GM12878 (cell line): ENCODE results near the gene IRAK3. TPM values are rescaled to one million over a fixed set of nuclear protein-coding genes. Genes with fewer than 3 reads are reported as not detected.
A peak's percentile ranks its signal among the peaks of the same experiment; 100 is the strongest.

Experiments
- ATAC-seq: fragments of 200-7000 bp; cut with Tn5 transposase; 3 replicates; pipeline ENCODE4 v1.9.1; 2020; ENCODE audit warnings: mild to moderate bottlenecking, moderate library complexity
- BruUV-seq: library from RNA; stranded (reverse); fragments of 400-500 nt; replicated peaks from 2 replicates; lab custom pipeline; 2021; lab: Mats Ljungman, UMichigan
- CTCF ChIA-PET: fragments of 300-600 bp; sonication (Branson Sonifier 250); formaldehyde crosslinking; extraction: SDS; loops from one replicate; lab custom pipeline; 2021; ENCODE audit warnings: inconsistent platforms; lab: Yijun Ruan, JAX
- POLR2A ChIA-PET: fragments of 350-600 bp; formaldehyde crosslinking; extraction: SDS; loops from one replicate; lab custom pipeline; 2021; ENCODE audit warnings: inconsistent platforms; lab: Charles Lee
- RAD21 ChIA-PET: fragments of 300-600 bp; sonication (Branson Sonifier 250); formaldehyde crosslinking; loops from one replicate; lab custom pipeline; 2023; ENCODE audit warnings: antibody characterized with exemption; ENCODE audit not compliant: unreplicated experiment; lab: Charles Lee
- SMC1A ChIA-PET: fragments of 300-600 bp; sonication (Branson Sonifier 250); formaldehyde crosslinking; loops from one replicate; lab custom pipeline; 2023; ENCODE audit not compliant: unreplicated experiment, uncharacterized antibody; lab: Charles Lee
- DNase-seq: peaks from one replicate; pipeline ENCODE4 v3.0.0-alpha.2; 2011; ENCODE audit warnings: low read depth, low spot score
- FAIRE-seq: peaks from 3 replicates; lab custom pipeline; 2011; peaks lifted over from hg19 to GRCh38; lab: Jason Lieb, UNC
- H2AFZ ChIP-seq: 2 replicates; pipeline ENCODE4 v1.6.0; 2011; ENCODE audit warnings: low read depth, low read length, control low read depth; ENCODE audit not compliant: control insufficient read depth
- H3K27ac ChIP-seq: 2 replicates; pipeline ENCODE4 v1.5.1; 2011; ENCODE audit warnings: control low read depth; ENCODE audit not compliant: control insufficient read depth, insufficient read depth
- H3K27me3 ChIP-seq, 2 experiments: replicated peaks in 1 of 2; 2 replicates each; pipeline versions ENCODE4 v1.6.0 to v1.6.1; 2011; ENCODE audit warnings: low read length in 1 of 2; ENCODE audit not compliant: control insufficient read depth in 2 of 2, insufficient read depth in 2 of 2
- H3K36me3 ChIP-seq, 2 experiments: 2 replicates each; pipeline ENCODE4 v1.5.1; 2011; ENCODE audit warnings: low read length in 1 of 2; ENCODE audit not compliant: control insufficient read depth in 2 of 2, insufficient read depth in 2 of 2
- H3K4me1 ChIP-seq: 2 replicates; pipeline ENCODE4 v1.6.1; 2011; ENCODE audit warnings: mild to moderate bottlenecking, low read length, moderate library complexity, mixed read lengths; ENCODE audit not compliant: control insufficient read depth, insufficient read depth
- H3K4me2 ChIP-seq: 2 replicates; pipeline ENCODE4 v1.6.0; 2011; ENCODE audit warnings: control low read depth; ENCODE audit not compliant: control insufficient read depth, insufficient read depth
- H3K4me3 ChIP-seq: fragments of 200-600 bp; sonication (generic); 2 replicates; pipeline ENCODE4 v1.5.1; 2016
- H3K79me2 ChIP-seq: 2 replicates; pipeline ENCODE4 v1.6.0; 2011; ENCODE audit warnings: low read length; ENCODE audit not compliant: control insufficient read depth, insufficient read depth
- H3K9ac ChIP-seq: 2 replicates; pipeline ENCODE4 v1.8.0; 2011; ENCODE audit warnings: low read length, control low read depth, mixed read lengths; ENCODE audit not compliant: control insufficient read depth, insufficient read depth
- H3K9me3 ChIP-seq: replicated peaks from 3 replicates; pipeline ENCODE4 v1.5.1; 2011; ENCODE audit warnings: mild to moderate bottlenecking, low read length; ENCODE audit not compliant: control insufficient read depth, insufficient read depth
- H4K20me1 ChIP-seq: 2 replicates; pipeline ENCODE4 v1.6.0; 2011; ENCODE audit not compliant: control insufficient read depth, insufficient read depth
- CHD2 ChIP-seq: IDR thresholded peaks from 2 replicates; pipeline ENCODE4 v1.6.1; 2011; ENCODE audit warnings: low read depth, low read length, improper control_type of control experiment, borderline replicate concordance
- IKZF2 ChIP-seq, 2 experiments: fragments of 450-650 bp; IDR thresholded peaks; 2 replicates each; pipeline ENCODE4 v1.6.1; 2017; ENCODE audit warnings: mild to moderate bottlenecking in 2 of 2, moderate library complexity in 2 of 2
- KAT2A ChIP-seq: conservative IDR thresholded peaks from 2 replicates; pipeline ENCODE4 v1.6.1; 2011; ENCODE audit warnings: low read depth, low read length; ENCODE audit not compliant: control insufficient read depth
- NR2C1 ChIP-seq: fragments of 450-650 bp; IDR thresholded peaks from 2 replicates; pipeline ENCODE4 v1.6.1; 2017; ENCODE audit warnings: antibody characterized with exemption, mild to moderate bottlenecking, moderate library complexity
- PAX5 ChIP-seq: IDR thresholded peaks from 2 replicates; pipeline ENCODE4 v1.6.1; 2011; ENCODE audit warnings: low read depth, low read length, borderline replicate concordance
- PAX8 ChIP-seq: fragments of 450-650 bp; IDR thresholded peaks from 2 replicates; pipeline ENCODE4 v1.6.1; 2017; ENCODE audit warnings: mild to moderate bottlenecking, moderate library complexity
- RAD51 ChIP-seq: fragments of 450-650 bp; IDR thresholded peaks from 2 replicates; pipeline ENCODE4 v1.6.1; 2016; ENCODE audit warnings: moderate library complexity, mild to moderate bottlenecking, inconsistent platforms
- RUNX3 ChIP-seq: IDR thresholded peaks from 2 replicates; pipeline ENCODE4 v1.6.1; 2012; ENCODE audit warnings: low read length, inconsistent platforms
- WGBS: methylation state at CpG from one replicate; pipeline ENCODE4 v1.1.6; 2016; ENCODE audit warnings: low lambda C conversion rate; ENCODE audit not compliant: insufficient replicate concordance, insufficient coverage; ENCODE audit errors: missing lambda C conversion rate; 5-methylcytosine and 5-hydroxymethylcytosine counted together
- in situ Hi-C: fragments of 300-500 bp; cut with MboI; formaldehyde crosslinking; loops from 9 replicates; pipeline ENCODE4 v1.14.3; 2018; ENCODE audit warnings: mixed read lengths
- intact Hi-C: fragments of 100-400 bp; cut with micrococcal nuclease; formaldehyde crosslinking; loops from one replicate; pipeline ENCODE4 v1.14.2; 2022; ENCODE audit not compliant: unreplicated experiment
- polyA plus RNA-seq, 11 experiments: library from polyadenylated mRNA; depleted of rRNA in 4 of 11; unstranded in 6 of 11; stranded (reverse) in 5 of 11; fragments of >200 nt; fragmentation: Nextera tagmentation in 4 of 11; fragmentation: Illumina TruSeq in 1 of 11; extraction: Ambion mirVana in 4 of 11; extraction: Trizol in 1 of 11; gene quantifications; 1 replicate in 1 of 11; 2 replicates in 10 of 11; pipeline versions ENCODE4 v1.2.1 to v1.2.3, GENCODE V29; 2011 to 2016; ENCODE audit warnings: inconsistent platforms in 2 of 11, missing spikeins in 2 of 11, low read depth in 1 of 11
- total RNA-seq, 4 experiments: library from RNA; depleted of rRNA in 3 of 4; stranded (reverse); fragments of >200 nt in 3 of 4; fragmentation: Illumina TruSeq in 1 of 4; extraction: Trizol in 1 of 4; gene quantifications; 2 replicates each; pipeline versions ENCODE4 v1.2.1 to v1.2.3, GENCODE V29; 2013 to 2021
- TF ChIP-seq, protein P1 (sequence below): fragments of 450-650 bp; IDR thresholded peaks from 2 replicates; pipeline ENCODE4 v1.6.1; 2018; ENCODE audit warnings: mild to moderate bottlenecking, low read depth, moderate library complexity; ENCODE audit not compliant: partially characterized antibody

The IRAK3 gene
- total and polyA plus RNA-seq, 10 of the 15 experiments (the other 5 are each of a cell fraction or from before 2014, with no cell fraction given), result 1.4 to 14.1 (median 5.4) TPM

DNA sequence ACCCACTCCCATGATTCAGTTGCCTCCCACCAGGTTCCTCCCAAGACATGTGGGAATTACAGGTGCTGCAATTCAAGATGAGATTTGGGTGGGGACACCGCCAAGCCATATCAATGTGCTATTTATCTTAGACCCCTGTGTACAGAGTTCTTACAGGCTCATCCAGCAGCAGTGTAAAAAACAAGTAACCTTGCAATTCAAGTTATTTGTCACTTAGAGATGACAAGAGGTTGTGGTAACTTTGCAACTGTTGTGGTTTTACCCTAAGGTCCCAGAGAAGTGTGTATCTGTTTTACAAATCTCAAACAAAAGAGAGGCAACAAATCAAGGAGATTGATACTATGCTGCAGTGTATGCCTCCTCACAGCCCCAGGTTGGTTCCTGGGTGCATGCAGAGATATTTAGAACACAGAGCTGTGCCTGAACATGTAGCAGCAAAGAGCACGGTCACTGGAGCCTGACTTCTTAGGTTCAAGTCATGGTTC is 101.7 kb downstream of the IRAK3 start:
- H3K4me1 ChIP-seq, result no peaks in the 10 kb centered on the region
- H2AFZ ChIP-seq, result 0 out of 2 replicates have a peak overlapping the region, but pooled peaks have one; percentile 10
- H3K27me3 ChIP-seq, result no peaks in the 10 kb centered on the region
- in situ Hi-C loops, result no loop called here
- H3K27ac ChIP-seq, result no peak overlapping the region
- no peak overlapping the region for H3K9ac ChIP-seq
- RAD21 ChIA-PET, result no interaction called here
- intact Hi-C loops, result no loop called here
- DNase-seq (no peak), ATAC-seq (peak; percentile 41), FAIRE-seq (no peak)
- no peaks in the 10 kb centered on the region; the same call in 2 of the 3 replicates for H3K9me3 ChIP-seq
- no peak overlapping the region for H3K4me2 ChIP-seq
- no peaks in the 10 kb centered on the region for H3K79me2 ChIP-seq
- H4K20me1 ChIP-seq, result no peaks in the 10 kb centered on the region
- H3K36me3 ChIP-seq, result no peaks in the 10 kb centered on the region
- H3K4me3 ChIP-seq, result no peak overlapping the region
- no TSS peak for BruUV-seq
- CTCF ChIA-PET, result no interaction called here
- TF ChIP-seq RUNX3 (peak; percentile 54), CHD2 (no peak), NR2C1 (no peak), PAX5 (0 out of 2 replicates have a peak, but pooled peaks have one; percentile 37), IKZF2 (IDR thresholded peaks at IDR 0.05) (no peak), RAD51 (no peak), KAT2A (no peak), PAX8 (no peak)
- TF ChIP-seq, protein P1, sequence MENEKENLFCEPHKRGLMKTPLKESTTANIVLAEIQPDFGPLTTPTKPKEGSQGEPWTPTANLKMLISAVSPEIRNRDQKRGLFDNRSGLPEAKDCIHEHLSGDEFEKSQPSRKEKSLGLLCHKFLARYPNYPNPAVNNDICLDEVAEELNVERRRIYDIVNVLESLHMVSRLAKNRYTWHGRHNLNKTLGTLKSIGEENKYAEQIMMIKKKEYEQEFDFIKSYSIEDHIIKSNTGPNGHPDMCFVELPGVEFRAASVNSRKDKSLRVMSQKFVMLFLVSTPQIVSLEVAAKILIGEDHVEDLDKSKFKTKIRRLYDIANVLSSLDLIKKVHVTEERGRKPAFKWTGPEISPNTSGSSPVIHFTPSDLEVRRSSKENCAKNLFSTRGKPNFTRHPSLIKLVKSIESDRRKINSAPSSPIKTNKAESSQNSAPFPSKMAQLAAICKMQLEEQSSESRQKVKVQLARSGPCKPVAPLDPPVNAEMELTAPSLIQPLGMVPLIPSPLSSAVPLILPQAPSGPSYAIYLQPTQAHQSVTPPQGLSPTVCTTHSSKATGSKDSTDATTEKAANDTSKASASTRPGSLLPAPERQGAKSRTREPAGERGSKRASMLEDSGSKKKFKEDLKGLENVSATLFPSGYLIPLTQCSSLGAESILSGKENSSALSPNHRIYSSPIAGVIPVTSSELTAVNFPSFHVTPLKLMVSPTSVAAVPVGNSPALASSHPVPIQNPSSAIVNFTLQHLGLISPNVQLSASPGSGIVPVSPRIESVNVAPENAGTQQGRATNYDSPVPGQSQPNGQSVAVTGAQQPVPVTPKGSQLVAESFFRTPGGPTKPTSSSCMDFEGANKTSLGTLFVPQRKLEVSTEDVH, result no peak
- SMC1A ChIA-PET, result interaction anchor here (0.6 kb wide), 1 partner anchor 62 kb away, joined by 3 read pairs; no protein-coding TSS in a partner anchor
- 66% methylated on average over 2 of the region's 2 CpGs for WGBS
- POLR2A ChIA-PET, result no interaction called here
